HG03342 (cell line): ENCODE results near the gene MYADML2.
"Not testable (repeated sequence)": the region's sequence is repeated elsewhere in the genome, so short reads cannot be mapped to it uniquely, and the experiment has no call there.

Source experiments
- ATAC-seq: cut with Tn5 transposase; IDR thresholded peaks from one replicate; pipeline ENCODE4 v1.9.1; 2021; ENCODE audit warnings: mild to moderate bottlenecking, moderate library complexity; ENCODE audit not compliant: unreplicated experiment

Gene MYADML2

GRCh38 chr17:81947189-81947588, at the start of gene MYADML2:
Gene MYADML2 (minus strand): TSS chr17:81947233. CDS start chr17:81941741, 5,492 bp downstream.
- no peak for ATAC-seq

- no peak for ATAC-seq
Measured at GRCh38 chr17:81996232-81996756, 49.3 kb upstream of the MYADML2 start.

- no peak for ATAC-seq
Measured at GRCh38 chr17:81995463-81996231, 48.6 kb upstream of the MYADML2 start.

GRCh38 chr17:81994593-81995462, 47.8 kb upstream of the MYADML2 start:
- ATAC-seq, result no peak

- ATAC-seq, result no peak
Measured at GRCh38 chr17:81993729-81994592, 46.9 kb upstream of the MYADML2 start.

- ATAC-seq, result no peak
Measured at GRCh38 chr17:81992306-81993102, 45.5 kb upstream of the MYADML2 start.

- no peak for ATAC-seq
Measured at GRCh38 chr17:81991684-81992305, 44.8 kb upstream of the MYADML2 start.

GRCh38 chr17:81990836-81991683, 44.0 kb upstream of the MYADML2 start:
- ATAC-seq, result no peak

GRCh38 chr17:81987161-81987770, 40.2 kb upstream of the MYADML2 start:
- ATAC-seq, result no peak

- ATAC-seq, result no peak
Measured at GRCh38 chr17:81986606-81987005, 39.6 kb upstream of the MYADML2 start.

GRCh38 chr17:81984773-81985410, 37.9 kb upstream of the MYADML2 start:
- no peak for ATAC-seq

- no peak for ATAC-seq
Measured at GRCh38 chr17:81983639-81984373, 36.8 kb upstream of the MYADML2 start.

- no peak for ATAC-seq
Measured at GRCh38 chr17:81983011-81983638, 36.1 kb upstream of the MYADML2 start.

- not testable (repeated sequence) for ATAC-seq
Measured at GRCh38 chr17:81981511-81981910, 34.5 kb upstream of the MYADML2 start.

- no peak for ATAC-seq
Measured at GRCh38 chr17:81980707-81981343, 33.8 kb upstream of the MYADML2 start.

GRCh38 chr17:81980122-81980521, 33.1 kb upstream of the MYADML2 start:
- ATAC-seq, result no peak
